Right forelimb (tissue), 1 donor: ENCODE data around the gene MUC15.
"Not testable (repeated sequence)": the region's sequence is repeated elsewhere in the genome, so short reads cannot be mapped to it uniquely, and the experiment has no call there.

Experiments
- DNase-seq: peaks from one replicate; pipeline ENCODE4 v3.0.0-alpha.2; 2018

The MUC15 gene

DNA sequence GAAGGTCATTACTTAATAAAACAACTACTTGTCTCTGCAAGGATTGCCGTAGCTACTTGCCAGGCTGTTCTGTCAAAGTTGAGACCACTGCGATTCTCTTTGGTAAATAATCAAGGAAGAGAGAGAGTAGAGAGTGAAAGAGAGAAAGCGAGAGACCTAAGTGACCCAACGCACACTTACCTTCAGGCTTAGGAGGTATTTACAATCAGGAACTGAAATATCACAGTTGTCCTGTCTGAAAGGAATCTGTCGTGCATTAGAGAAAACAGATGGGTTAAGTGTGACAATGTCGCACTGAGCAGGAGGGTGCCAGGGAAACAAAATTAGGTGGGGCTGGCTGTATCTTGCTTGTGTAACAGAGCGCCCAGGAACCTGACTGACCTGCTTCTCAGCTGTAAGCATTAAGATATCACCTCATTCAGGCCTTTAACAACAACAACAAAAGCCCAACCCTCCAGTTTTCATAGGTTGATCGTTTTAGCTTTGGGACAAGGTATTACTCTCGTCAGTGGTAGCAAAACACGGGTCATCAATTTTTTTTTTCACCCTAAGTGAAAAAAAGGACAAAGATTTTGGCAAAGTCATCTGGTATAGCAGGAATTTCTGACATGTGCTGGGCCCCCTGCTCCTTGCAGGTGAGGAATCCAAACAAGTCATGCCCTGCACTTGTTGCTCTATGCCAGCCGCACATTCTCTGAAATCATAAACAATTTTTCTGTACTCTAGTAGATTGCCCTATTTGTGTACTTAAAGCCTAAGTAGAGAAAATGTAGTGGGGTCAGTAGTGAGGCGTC, at the start of gene MUC15:
MUC15 (minus strand) TSS at position 403 of the 794 bp plus-strand sequence. CDS start 5,169 bp downstream, outside the sequence.
- DNase-seq, result no peak

- no peak for DNase-seq
Observed at GRCh38 chr11:26621132-26621531, 49.1 kb upstream of the MUC15 start.

- no peak for DNase-seq
Observed at GRCh38 chr11:26620282-26621045, 48.4 kb upstream of the MUC15 start.

GRCh38 chr11:26618441-26618840, 46.4 kb upstream of the MUC15 start:
- DNase-seq, result no peak

- no peak for DNase-seq
Observed at GRCh38 chr11:26613759-26614158, 41.7 kb upstream of the MUC15 start.

DNA sequence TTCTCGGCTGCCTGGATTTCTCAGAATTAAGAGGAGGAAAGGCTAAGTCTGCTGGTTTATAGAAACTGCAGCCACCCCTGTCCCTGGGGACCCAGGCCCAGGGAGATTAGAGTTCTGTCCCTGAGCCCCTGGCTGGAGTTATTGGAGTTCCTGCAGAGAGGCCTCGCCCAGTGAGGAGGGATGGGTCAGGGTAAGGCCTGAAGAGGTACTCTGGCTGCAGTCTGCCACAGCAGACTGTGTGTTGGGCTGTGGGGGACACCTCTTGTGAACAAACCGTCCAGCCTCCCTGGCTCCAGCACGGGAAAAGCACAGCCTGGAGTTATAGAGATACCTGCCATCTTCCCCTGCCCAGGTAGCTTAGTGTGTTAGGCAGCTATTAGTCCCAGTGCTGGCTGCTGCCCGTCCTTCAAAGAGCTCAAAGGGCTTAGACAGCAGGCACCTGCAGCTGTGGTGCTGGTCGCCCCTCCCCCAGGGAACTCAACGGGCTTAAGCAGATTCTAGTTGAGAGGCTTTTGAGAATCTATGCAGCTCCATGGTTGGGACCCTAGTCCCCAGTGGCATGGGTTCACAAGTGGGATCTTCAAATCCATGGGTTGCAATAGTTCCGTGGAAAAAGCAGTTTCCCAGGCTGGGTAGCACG, 36.6 kb upstream of the MUC15 start:
- no peak for DNase-seq

DNA sequence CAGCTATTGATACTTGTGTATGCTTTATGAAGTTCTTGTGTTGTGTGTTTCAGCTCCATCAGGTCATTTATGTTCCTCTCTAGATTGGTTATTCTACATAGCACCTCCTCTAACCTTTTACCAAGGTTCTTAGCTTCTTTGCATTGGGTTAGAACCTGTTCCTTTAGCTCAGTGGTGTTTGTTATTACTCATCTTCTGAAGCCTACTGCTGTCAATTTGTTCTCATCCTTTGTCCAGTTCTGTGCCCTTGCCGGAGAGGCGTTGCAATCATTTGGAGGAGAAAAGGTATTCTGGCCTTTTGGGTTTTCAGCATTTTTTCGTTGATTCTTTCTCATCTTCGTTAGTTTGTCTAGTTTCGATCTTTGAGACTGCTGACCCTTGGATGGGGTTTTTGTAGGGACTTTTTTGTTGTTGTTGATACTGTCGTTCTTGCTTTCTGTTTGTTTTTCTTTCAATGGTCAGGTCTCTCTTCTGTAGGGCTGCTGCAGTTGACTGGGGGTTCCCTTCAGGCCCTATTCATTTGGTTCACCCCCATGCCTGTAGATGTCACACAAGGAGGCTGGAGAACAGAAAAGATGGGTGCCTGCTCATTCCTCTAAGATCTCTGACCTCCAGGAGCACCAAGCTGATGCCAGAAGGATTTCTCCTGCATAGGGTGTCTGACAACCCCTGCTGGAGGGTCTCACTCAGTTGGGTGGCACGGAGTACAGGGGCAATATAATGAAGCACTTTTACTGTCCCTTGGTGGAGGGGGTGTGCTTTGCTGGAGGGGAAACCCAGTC, 35.9 kb upstream of the MUC15 start:
- no peak for DNase-seq

DNA sequence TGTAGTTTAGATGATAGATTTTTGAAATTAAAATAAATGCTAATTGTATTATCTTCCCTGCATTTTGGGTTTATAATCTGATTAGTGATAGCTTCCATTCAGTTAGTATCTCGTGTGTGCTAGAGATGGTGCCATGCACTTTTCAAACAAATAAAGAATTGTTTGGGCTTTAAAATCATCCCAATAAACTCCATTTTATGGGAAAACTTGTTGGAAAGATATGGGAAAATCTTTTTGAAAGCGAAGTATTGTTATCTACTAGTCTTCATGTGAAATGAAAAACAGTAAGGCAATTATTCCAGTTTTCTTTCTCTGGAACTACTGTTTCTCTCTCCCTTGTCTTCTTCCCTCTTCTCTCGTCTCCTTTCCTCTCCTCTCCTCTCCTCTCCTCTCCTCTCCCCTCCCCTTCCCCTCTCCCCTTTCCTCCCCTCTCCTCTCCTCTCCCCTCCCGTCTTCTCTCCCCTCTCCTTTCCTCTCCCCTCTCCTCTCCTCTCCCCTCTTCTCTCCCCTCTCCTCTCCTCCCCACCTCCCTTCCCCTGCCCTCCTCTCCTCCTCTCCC, 27.9 kb upstream of the MUC15 start:
- no peak for DNase-seq

- no peak for DNase-seq
Observed at GRCh38 chr11:26599425-26599824, 27.4 kb upstream of the MUC15 start.

DNA sequence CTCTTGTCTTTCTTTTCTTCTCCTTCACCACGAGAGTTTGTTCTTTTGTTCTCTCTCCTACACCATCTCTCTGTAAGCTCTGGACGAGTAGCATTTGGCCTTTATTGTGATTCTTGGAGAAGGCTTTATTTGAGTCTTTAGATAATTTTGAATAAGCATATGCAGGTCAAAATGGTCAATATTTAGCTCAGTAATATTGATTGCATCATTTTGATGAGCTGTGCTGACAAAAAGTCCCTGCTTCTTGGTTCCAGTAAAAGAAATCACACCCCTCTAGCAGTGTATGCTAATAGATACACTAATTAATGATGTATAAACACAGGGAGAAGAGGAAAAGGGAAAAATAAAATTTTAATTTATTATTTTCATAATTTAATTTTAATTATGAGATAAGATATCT, 25.8 kb upstream of the MUC15 start:
- no peak for DNase-seq

- DNase-seq, result not testable (repeated sequence)
Observed at GRCh38 chr11:26597049-26597689, 25.1 kb upstream of the MUC15 start.

DNA sequence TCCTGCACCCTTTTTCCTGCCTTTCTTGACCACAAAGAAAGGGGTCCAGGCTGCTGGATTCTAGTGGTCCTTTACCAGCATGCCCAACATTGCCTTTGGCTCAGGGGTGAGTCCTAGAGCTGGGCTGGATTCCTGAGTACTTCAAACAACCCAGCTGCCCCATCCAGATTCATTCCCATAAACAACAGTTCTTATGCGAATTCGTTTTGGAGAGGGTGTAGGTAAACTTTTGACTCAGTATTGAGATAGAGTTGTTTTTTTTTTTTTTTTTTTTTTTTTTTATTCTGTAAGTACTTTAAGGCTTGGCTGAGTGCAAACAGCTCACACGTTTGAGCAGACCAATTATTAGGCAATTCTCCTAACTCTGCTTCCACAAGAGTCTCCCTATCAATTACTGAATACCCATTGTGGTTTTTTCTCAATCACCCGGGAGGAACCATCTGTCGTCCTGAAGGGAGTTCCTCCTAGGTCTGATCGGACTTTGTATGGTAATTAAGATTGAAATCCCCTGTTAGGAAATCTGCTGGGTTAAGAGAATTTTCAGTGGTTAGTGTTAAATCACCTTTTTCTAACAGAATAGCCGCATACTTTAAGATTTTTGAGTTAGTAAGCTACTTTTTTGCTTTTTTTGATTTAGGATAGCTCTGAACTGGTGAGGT, 23.3 kb upstream of the MUC15 start:
- not testable (repeated sequence) for DNase-seq

DNA sequence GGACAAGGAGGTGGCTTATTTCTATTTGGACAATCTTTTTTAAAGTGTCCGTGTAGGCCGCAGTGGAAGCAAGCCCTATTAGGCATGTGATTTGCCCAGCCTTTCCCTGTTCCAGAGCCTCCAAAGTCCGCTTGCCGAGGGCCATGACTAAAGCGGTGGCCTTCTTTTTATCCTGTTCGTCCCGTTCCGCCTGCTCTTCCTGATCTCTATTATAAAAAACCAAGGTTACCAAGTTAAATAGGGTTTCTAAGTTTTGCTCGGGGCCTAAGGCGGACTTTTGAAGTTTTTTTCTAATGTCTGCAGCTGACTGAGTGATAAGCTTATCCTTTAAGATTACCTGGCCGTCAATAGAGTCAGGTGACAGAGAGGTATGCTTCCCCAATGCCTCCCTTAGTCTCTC, 21.6 kb upstream of the MUC15 start:
- no peak for DNase-seq

DNA sequence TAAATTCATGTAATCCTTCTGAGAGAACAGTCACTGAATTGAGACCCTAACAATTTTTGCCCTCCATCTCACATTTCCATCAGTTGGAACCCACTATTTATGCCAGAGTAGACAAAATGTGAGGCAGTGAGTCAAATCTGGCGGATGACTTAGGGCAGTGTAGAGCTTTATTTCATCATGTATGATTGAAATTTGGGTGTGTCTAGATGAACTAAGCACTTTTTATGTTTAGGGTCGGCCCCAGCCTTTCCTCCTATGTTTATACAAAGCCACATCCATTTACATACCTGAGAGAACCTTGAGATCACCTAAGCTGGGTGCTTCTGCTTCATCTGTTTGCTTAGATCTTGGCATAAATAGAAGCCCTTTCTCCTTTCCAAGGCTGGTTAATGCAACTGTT, 15.0 kb upstream of the MUC15 start:
- DNase-seq, result no peak

DNA sequence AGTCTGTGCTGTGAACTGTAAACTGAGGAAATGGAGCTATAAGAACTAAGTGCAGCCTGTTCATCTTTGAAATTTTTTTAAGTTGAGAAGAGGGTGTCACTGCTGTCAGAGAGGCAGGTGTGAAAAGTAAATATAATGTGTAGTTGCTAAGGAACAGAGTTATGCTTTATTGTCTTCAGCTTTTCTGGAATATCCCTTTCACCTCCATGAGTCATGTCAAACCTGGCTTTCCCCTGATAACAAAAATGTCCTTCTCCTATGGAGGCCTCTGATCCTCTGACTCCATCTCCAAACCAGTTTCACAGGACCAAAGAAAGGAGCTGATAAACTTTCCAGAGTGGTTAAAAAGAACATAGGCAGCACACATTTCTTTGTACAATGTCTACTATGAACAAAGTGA, 12.8 kb upstream of the MUC15 start:
- no peak for DNase-seq

- no peak for DNase-seq
Observed at GRCh38 chr11:26583550-26583949, 11.5 kb upstream of the MUC15 start.

GRCh38 chr11:26580929-26581328, 8.9 kb upstream of the MUC15 start:
- DNase-seq, result no peak

GRCh38 chr11:26579683-26580082, 7.6 kb upstream of the MUC15 start:
- no peak for DNase-seq

- DNase-seq, result no peak
Observed at GRCh38 chr11:26578998-26579661, 7.1 kb upstream of the MUC15 start.

GRCh38 chr11:26575946-26576345, 3.9 kb upstream of the MUC15 start:
- DNase-seq, result no peak

GRCh38 chr11:26573896-26574295, 1.8 kb upstream of the MUC15 start:
- no peak for DNase-seq
